Epithelial cell of esophagus (primary cell): ENCODE results near the gene OSBPL10.
"Not testable (repeated sequence)": the region's sequence is repeated elsewhere in the genome, so short reads cannot be mapped to it uniquely, and the experiment has no call there.

Experiments used
- DNase-seq: peaks from one replicate; pipeline ENCODE4 v3.0.0; 2010; ENCODE audit warnings: low read depth
- H3K4me3 ChIP-seq: 2 replicates; pipeline ENCODE4 v1.5.1; 2011; ENCODE audit warnings: mild to moderate bottlenecking, low read length, control low read depth
- TF ChIP-seq, protein P1 (sequence below): IDR thresholded peaks from 2 replicates; pipeline ENCODE4 v1.5.1; 2011; ENCODE audit warnings: low read depth, mild to moderate bottlenecking, low read length, control low read depth, inconsistent platforms; ENCODE audit not compliant: insufficient read depth; ENCODE audit errors: missing control alignments

OSBPL10 gene

DNA sequence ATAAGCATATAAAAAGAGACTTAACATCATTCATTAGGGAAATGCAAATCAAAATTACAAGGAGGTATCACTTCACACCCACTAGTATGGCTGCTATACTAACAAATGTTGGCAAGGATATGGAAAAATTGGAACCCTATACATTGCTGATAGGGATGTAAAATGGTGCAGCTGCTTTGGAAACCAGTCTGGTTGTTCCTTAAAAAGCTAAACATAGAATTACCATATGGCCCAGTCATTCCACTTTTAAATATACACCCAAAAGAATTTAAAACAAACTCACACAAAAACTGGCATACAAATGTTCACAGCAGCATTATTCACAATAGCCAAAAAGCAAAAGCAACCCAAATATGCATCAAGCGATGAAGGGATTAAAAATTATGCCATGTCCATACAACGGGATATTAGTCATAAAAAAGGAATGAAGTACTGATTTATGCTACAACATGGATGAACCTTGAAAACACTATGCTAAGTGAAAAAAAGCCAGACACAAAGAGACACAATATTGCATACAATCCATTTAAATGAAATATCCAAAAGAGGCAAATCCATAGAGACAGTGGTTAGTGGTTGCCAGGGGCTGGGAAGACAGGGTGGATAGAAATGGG, 118.3 kb downstream of the OSBPL10 start:
- TF ChIP-seq, protein P1, sequence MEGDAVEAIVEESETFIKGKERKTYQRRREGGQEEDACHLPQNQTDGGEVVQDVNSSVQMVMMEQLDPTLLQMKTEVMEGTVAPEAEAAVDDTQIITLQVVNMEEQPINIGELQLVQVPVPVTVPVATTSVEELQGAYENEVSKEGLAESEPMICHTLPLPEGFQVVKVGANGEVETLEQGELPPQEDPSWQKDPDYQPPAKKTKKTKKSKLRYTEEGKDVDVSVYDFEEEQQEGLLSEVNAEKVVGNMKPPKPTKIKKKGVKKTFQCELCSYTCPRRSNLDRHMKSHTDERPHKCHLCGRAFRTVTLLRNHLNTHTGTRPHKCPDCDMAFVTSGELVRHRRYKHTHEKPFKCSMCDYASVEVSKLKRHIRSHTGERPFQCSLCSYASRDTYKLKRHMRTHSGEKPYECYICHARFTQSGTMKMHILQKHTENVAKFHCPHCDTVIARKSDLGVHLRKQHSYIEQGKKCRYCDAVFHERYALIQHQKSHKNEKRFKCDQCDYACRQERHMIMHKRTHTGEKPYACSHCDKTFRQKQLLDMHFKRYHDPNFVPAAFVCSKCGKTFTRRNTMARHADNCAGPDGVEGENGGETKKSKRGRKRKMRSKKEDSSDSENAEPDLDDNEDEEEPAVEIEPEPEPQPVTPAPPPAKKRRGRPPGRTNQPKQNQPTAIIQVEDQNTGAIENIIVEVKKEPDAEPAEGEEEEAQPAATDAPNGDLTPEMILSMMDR = no peak
- no peak overlapping the region for H3K4me3 ChIP-seq
- no peak for DNase-seq

DNA sequence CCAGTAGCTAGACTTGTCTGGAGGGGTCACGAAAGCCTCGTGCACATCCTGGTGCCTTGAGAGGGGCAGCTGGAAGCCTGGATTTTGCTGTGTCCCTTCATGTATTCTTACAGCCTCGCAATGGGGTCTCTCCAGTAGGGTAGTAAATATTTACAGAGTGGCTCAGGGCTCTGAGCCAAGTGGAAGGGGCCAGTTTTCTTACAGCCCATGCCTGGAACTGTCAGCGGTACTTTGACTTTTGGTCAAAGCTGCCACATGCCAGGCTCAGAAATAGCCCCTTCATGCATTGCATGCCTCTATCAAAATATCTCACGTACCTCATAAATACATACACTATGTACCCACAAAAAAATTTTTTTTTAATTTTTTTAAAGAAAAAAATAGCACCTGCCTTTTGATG, 119.2 kb downstream of the OSBPL10 start:
- TF ChIP-seq, protein P1 = no peak
- H3K4me3 ChIP-seq = no peak overlapping the region
- no peak for DNase-seq

GRCh38 chr3:31860642-31861041, 120.4 kb downstream of the OSBPL10 start:
- not testable (repeated sequence) for H3K4me3 ChIP-seq, DNase-seq

GRCh38 chr3:31859245-31859644, 121.8 kb downstream of the OSBPL10 start:
- no peak overlapping the region for H3K4me3 ChIP-seq
- TF ChIP-seq, protein P1 = no peak
- DNase-seq = no peak

DNA sequence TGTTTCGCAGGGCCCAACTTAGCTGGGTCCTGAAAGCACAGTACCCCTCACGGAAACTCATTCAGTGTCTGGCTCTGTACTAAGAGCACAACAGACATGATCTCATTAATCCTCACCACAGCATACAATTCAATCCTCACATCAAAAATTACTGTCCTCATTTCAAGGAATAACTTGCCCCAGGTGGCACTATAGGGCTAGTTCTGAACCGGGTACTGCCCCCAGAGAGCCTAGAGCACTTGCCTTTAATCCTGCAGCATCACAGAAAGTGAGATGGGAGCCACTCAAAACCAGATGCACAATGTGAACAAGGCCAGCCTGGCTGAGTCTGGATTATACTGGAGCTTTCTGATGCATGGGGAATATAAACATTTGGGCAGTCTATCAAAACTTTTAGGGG, 122.6 kb downstream of the OSBPL10 start:
- DNase-seq = no peak
- no peak overlapping the region for H3K4me3 ChIP-seq
- TF ChIP-seq, protein P1 = no peak

- no peak overlapping the region for H3K4me3 ChIP-seq
- DNase-seq = peak; percentile 44
- TF ChIP-seq, protein P1 = no peak
These were observed 127.5 kb downstream of the OSBPL10 start for GRCh38 chr3:31853580-31853979.

GRCh38 chr3:31851278-31851677, 129.8 kb downstream of the OSBPL10 start:
- no peak for DNase-seq
- H3K4me3 ChIP-seq = no peak overlapping the region
- TF ChIP-seq, protein P1 = no peak

- TF ChIP-seq, protein P1 = no peak
- DNase-seq = no peak
- no peak overlapping the region for H3K4me3 ChIP-seq
These were observed 132.2 kb downstream of the OSBPL10 start for GRCh38 chr3:31848911-31849310.
